Astrocyte of the cerebellum (primary cell): ENCODE measurements around the gene CYB5R4.

ENCODE experiments used
- DNase-seq: peaks from one replicate; pipeline ENCODE4 v3.0.0-alpha.2; 2011; ENCODE audit warnings: low read depth
- H3K4me3 ChIP-seq: 2 replicates; pipeline ENCODE4 v1.5.1; 2011; ENCODE audit warnings: mild to moderate bottlenecking, low read depth, low read length, moderate library complexity
- in situ Hi-C: cut with HindIII; loops from 2 replicates; pipeline ENCODE4 v1.10.0; 2017; ENCODE audit warnings: low sequenced_read_pairs
- TF ChIP-seq, protein P1 (sequence below): IDR thresholded peaks from 2 replicates; pipeline ENCODE4 v1.5.1; 2012; ENCODE audit warnings: low read length, low read depth, moderate library complexity, mild to moderate bottlenecking; ENCODE audit errors: missing control alignments

Gene CYB5R4

DNA sequence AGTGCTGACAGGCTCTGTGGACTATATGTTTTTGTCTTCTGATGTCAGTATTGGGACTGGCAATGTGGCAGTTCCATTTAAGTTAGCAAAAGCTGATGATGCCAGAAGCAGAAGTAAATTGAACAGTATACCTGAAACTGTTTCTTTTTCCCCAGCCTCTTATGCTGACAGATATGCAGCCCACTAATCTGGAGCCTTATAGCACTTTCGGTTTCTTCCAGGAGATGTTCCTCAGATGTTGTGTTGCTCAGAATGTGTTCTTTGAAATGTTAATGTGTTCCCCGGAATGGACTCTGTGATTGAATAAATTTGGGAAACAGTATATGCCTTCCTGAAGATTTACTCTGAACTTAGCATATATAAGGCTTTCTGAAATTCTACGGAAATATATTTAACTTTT, 93.3 kb downstream of the CYB5R4 start:
- TF ChIP-seq, protein P1, sequence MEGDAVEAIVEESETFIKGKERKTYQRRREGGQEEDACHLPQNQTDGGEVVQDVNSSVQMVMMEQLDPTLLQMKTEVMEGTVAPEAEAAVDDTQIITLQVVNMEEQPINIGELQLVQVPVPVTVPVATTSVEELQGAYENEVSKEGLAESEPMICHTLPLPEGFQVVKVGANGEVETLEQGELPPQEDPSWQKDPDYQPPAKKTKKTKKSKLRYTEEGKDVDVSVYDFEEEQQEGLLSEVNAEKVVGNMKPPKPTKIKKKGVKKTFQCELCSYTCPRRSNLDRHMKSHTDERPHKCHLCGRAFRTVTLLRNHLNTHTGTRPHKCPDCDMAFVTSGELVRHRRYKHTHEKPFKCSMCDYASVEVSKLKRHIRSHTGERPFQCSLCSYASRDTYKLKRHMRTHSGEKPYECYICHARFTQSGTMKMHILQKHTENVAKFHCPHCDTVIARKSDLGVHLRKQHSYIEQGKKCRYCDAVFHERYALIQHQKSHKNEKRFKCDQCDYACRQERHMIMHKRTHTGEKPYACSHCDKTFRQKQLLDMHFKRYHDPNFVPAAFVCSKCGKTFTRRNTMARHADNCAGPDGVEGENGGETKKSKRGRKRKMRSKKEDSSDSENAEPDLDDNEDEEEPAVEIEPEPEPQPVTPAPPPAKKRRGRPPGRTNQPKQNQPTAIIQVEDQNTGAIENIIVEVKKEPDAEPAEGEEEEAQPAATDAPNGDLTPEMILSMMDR, result no peak
- in situ Hi-C loops, result no loop called here

DNA sequence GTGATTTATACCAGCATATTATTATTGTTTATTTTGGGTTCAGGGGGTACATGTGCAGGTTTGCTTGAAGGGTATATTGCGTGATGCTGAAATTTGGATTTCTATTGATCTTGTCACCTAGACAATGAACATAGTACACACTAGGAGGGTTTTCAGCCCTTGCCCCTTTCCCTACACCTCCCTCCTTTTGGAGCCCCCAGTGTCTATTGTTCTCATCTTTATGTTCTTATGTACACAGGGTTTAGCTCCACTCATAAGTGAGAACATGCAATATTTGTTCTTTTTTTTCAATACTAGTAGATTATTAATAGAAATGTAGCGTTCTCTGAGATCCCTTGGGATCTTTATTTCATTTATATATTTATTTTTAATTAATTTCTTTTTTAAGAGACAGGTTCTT, 94.9 kb downstream of the CYB5R4 start:
- in situ Hi-C loops, result no loop called here

More for the DNA sequence above, 93.3 kb downstream of the CYB5R4 start:
- DNase-seq, result no peak
- no peak overlapping the region for H3K4me3 ChIP-seq

DNA sequence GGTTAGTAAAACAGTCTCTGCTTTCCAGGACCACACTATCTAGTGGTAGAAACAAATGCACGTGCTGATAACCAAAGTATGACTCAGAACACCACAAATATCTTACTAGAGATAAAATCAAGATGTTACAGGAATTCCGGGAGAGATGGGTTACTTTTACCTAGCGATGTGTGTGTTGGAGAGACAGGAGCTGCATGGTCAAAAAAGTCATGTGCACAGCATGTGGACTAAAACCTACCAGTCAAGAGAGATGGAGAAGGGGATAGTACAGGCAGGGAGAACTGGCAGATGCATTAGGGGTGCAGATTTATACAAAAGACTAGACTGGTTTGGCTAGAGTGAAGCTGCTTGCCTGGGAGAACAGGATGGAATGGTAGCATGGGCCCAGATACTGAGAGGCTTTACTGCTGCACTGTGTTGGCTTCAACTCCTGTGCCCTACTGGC, 98.8 kb downstream of the CYB5R4 start:
- no peak for DNase-seq
- in situ Hi-C loops, result no loop called here
- H3K4me3 ChIP-seq, result no peak overlapping the region
- TF ChIP-seq, protein P1, result no peak

More for the DNA sequence above, 94.9 kb downstream of the CYB5R4 start:
- no peak overlapping the region for H3K4me3 ChIP-seq
- TF ChIP-seq, protein P1, result no peak
- no peak for DNase-seq

DNA sequence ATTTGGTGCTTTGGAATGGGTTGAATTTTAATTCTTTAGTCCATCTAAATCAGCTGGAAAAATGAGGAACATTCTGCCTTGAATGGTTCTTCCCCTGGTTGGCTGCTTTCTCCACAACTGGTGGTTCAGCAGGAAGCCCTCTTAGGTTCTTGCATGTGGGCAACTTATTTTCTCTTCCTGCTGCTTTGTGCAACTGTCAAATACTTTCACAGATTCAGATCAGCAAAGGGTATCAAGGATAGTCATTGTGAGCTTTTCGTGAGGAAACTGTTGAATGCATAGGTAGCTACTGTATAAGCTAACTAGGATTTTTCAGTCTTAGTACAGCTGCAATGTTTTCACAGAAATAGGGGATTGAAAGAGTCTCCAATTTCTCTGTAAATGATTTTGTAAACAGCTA, 101.2 kb downstream of the CYB5R4 start:
- in situ Hi-C loops, result no loop called here
- no peak overlapping the region for H3K4me3 ChIP-seq
- TF ChIP-seq, protein P1, result no peak
- DNase-seq, result no peak

DNA sequence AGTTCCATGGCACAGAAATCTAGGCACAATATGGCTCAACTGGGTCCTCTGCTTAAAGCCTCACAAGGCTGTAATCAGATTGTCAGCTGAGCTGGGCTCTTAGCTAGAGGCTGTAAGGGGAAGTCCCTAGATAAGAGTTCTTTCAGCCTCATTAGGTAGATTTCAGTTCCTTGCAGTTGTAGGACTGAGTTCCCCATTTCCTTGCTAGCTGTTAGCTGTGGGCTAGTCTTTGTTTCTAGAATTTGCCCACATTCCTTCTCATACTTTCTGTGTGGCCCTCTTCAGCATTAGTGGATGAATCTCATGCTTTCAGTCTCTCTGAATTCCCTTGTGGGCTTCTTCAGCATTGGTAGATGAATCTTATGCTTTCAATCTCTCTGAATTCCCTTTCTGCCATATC, 103.1 kb downstream of the CYB5R4 start:
- no peak for DNase-seq
- in situ Hi-C loops, result no loop called here
- TF ChIP-seq, protein P1, result no peak
- H3K4me3 ChIP-seq, result no peak overlapping the region

DNA sequence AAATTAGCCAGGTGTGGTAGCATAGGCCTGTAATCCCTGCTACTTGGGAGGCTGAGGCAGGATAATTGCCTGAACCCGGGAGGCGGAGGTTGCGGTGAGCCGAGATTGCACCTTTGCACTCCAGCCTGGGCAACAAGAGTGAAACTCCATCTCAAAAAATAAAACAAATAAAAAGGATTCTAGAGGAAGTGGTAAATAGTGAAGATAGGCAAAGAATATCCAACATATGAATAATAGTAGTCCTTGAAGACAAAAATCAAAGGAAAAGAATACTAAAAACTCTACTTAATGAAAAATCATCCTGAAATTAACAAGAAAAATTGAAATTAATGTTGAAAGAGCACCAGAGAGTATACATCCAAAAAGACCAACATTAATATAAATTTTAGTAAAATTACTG, 107.0 kb downstream of the CYB5R4 start:
- TF ChIP-seq, protein P1, result no peak

DNA sequence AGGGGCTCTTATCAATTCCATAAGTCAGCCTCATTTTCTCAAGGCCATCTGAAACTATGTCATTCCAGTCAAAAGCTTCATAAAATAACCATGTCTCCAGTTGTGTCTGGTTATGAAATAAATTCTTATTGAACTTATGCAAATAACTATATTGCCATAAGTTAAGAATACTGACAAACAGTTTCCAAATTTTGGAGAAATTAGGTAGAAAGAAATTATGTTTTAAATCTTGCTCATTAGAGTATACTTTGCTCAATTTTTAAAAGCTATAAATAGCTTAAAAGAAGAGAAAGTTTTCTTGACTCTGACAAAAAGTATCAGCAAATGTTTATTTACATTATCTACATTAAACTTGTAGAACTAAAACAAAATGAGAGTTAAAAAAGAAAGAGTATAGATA, 111.1 kb downstream of the CYB5R4 start:
- in situ Hi-C loops, result no loop called here
- no peak for DNase-seq
- TF ChIP-seq, protein P1, result no peak
- no peak overlapping the region for H3K4me3 ChIP-seq

More for the DNA sequence above, 107.0 kb downstream of the CYB5R4 start:
- no peak overlapping the region for H3K4me3 ChIP-seq
- in situ Hi-C loops, result no loop called here
- no peak for DNase-seq
